Activated T-helper 17 cell treated with anti-CD3 and anti-CD28 coated beads, Interleukin-2, amount 50 U/mL, for 72 hours (primary cell): ENCODE measurements around the gene C22orf23. TPM values are rescaled to one million over a fixed set of nuclear protein-coding genes. Genes with fewer than 3 reads are reported as not detected.
A peak's percentile ranks its signal among the peaks of the same experiment; 100 is the strongest.

Experiments used
- ATAC-seq: fragments of 150-1000 bp; cut with Tn5 transposase; replicated peaks from 2 replicates; pipeline ENCODE4 v1.10.0; 2021; ENCODE audit warnings: mild to moderate bottlenecking, moderate library complexity
- H3K27ac Mint-ChIP-seq: one replicate; pipeline ENCODE4 v1.8.0; 2022; ENCODE audit warnings: mixed read lengths
- H3K27me3 Mint-ChIP-seq: one replicate; pipeline ENCODE4 v1.8.0; 2022; ENCODE audit warnings: mixed read lengths
- H3K36me3 Mint-ChIP-seq: one replicate; pipeline ENCODE4 v1.8.0; 2022; ENCODE audit warnings: low read depth, mild to moderate bottlenecking, mixed read lengths
- H3K4me1 Mint-ChIP-seq: one replicate; pipeline ENCODE4 v1.8.0; 2022; ENCODE audit warnings: mixed read lengths
- H3K4me3 Mint-ChIP-seq: one replicate; pipeline ENCODE4 v1.8.0; 2022; ENCODE audit warnings: mild to moderate bottlenecking, mixed read lengths
- H3K9me3 Mint-ChIP-seq: one replicate; pipeline ENCODE4 v1.8.0; 2022; ENCODE audit warnings: mixed read lengths
- total RNA-seq, 2 donors: library from RNA; stranded (reverse); gene quantifications; one replicate each; pipeline ENCODE4 v1.2.3, GENCODE V29; 2022

C22orf23 gene
- under 1 TPM in 1 of 2 donors, not detected in 1; 0.84 TPM for total RNA-seq

- Mint-ChIP-seq H3K4me3 (peak within 1 kb of the TSS; percentile 89), H3K27me3 (peaks cover 3% of the 10 kb centered on the region), H3K9me3 (no peaks in the 10 kb centered on the region), H3K4me1 (peaks cover 13% of the 10 kb centered on the region), H3K27ac (peak within 1 kb of the TSS; percentile 94), H3K36me3 (peaks cover 46% of the 10 kb centered on the region)
- peak; percentile 99 for ATAC-seq
Measured at GRCh38 chr22:37953437-37954179, at the start of gene C22orf23, which contains the start of gene POLR2F. C22orf23 (minus strand) TSS chr22:37953601; CDS start chr22:37953149, 452 bp downstream. POLR2F (plus strand) TSS chr22:37953699; CDS start chr22:37953788, 89 bp downstream.

- Mint-ChIP-seq H3K4me1 (no peaks in the 10 kb centered on the region), H3K27ac (no peak overlapping the region), H3K9me3 (no peaks in the 10 kb centered on the region), H3K27me3 (no peaks in the 10 kb centered on the region), H3K36me3 (no peaks in the 10 kb centered on the region), H3K4me3 (no peak overlapping the region)
- peak; percentile 78 for ATAC-seq
Measured at GRCh38 chr22:37999640-38000272, 46.4 kb upstream of the C22orf23 start.

- no peak overlapping the region for H3K4me3 Mint-ChIP-seq
- H3K27me3 Mint-ChIP-seq, result no peaks in the 10 kb centered on the region
- H3K4me1 Mint-ChIP-seq, result no peaks in the 10 kb centered on the region
- no peaks in the 10 kb centered on the region for H3K36me3 Mint-ChIP-seq
- no peak overlapping the region for H3K27ac Mint-ChIP-seq
- no peaks in the 10 kb centered on the region for H3K9me3 Mint-ChIP-seq
- ATAC-seq, result no peak
Measured at GRCh38 chr22:37999236-37999635, 45.8 kb upstream of the C22orf23 start.

- Mint-ChIP-seq H3K27me3 (no peaks in the 10 kb centered on the region), H3K4me3 (no peak overlapping the region), H3K36me3 (no peaks in the 10 kb centered on the region), H3K4me1 (no peaks in the 10 kb centered on the region), H3K27ac (no peak overlapping the region), H3K9me3 (no peaks in the 10 kb centered on the region)
- no peak for ATAC-seq
Measured at GRCh38 chr22:37998543-37998942, 45.1 kb upstream of the C22orf23 start.

- H3K27ac Mint-ChIP-seq, result peak overlapping the region; percentile 20
- no peaks in the 10 kb centered on the region for H3K4me1 Mint-ChIP-seq
- H3K9me3 Mint-ChIP-seq, result no peaks in the 10 kb centered on the region
- H3K27me3 Mint-ChIP-seq, result no peaks in the 10 kb centered on the region
- no peak overlapping the region for H3K4me3 Mint-ChIP-seq
- H3K36me3 Mint-ChIP-seq, result no peaks in the 10 kb centered on the region
- no peak for ATAC-seq
Measured at GRCh38 chr22:37996515-37997246, 43.3 kb upstream of the C22orf23 start.

GRCh38 chr22:37996079-37996478 is 42.7 kb upstream of the C22orf23 start:
- ATAC-seq, result no peak
- Mint-ChIP-seq H3K4me3 (no peak overlapping the region), H3K4me1 (no peaks in the 10 kb centered on the region), H3K9me3 (no peaks in the 10 kb centered on the region), H3K36me3 (no peaks in the 10 kb centered on the region), H3K27me3 (no peaks in the 10 kb centered on the region), H3K27ac (no peak overlapping the region)

- Mint-ChIP-seq H3K36me3 (no peaks in the 10 kb centered on the region), H3K9me3 (no peaks in the 10 kb centered on the region), H3K27me3 (no peaks in the 10 kb centered on the region), H3K27ac (no peak overlapping the region), H3K4me1 (no peaks in the 10 kb centered on the region), H3K4me3 (no peak overlapping the region)
- ATAC-seq, result no peak
Measured at GRCh38 chr22:37995460-37995859, 42.1 kb upstream of the C22orf23 start.

- H3K4me3 Mint-ChIP-seq, result no peak overlapping the region
- H3K36me3 Mint-ChIP-seq, result no peaks in the 10 kb centered on the region
- H3K27ac Mint-ChIP-seq, result no peak overlapping the region
- H3K4me1 Mint-ChIP-seq, result no peaks in the 10 kb centered on the region
- H3K27me3 Mint-ChIP-seq, result no peaks in the 10 kb centered on the region
- no peak for ATAC-seq
- H3K9me3 Mint-ChIP-seq, result no peaks in the 10 kb centered on the region
Measured at GRCh38 chr22:37994982-37995381, 41.6 kb upstream of the C22orf23 start.

- Mint-ChIP-seq H3K27me3 (no peaks in the 10 kb centered on the region), H3K4me1 (no peaks in the 10 kb centered on the region), H3K9me3 (no peaks in the 10 kb centered on the region), H3K4me3 (no peak overlapping the region), H3K36me3 (no peaks in the 10 kb centered on the region), H3K27ac (no peak overlapping the region)
- ATAC-seq, result no peak
Measured at GRCh38 chr22:37994049-37994448, 40.6 kb upstream of the C22orf23 start.

GRCh38 chr22:37991731-37992442 is 38.5 kb upstream of the C22orf23 start:
- H3K4me1 Mint-ChIP-seq, result no peaks in the 10 kb centered on the region
- H3K9me3 Mint-ChIP-seq, result no peaks in the 10 kb centered on the region
- no peak overlapping the region for H3K4me3 Mint-ChIP-seq
- no peak for ATAC-seq
- H3K27me3 Mint-ChIP-seq, result no peaks in the 10 kb centered on the region
- H3K27ac Mint-ChIP-seq, result no peak overlapping the region
- H3K36me3 Mint-ChIP-seq, result no peaks in the 10 kb centered on the region

- Mint-ChIP-seq H3K36me3 (no peaks in the 10 kb centered on the region), H3K4me1 (no peaks in the 10 kb centered on the region), H3K4me3 (no peak overlapping the region), H3K9me3 (no peaks in the 10 kb centered on the region), H3K27ac (no peak overlapping the region), H3K27me3 (no peaks in the 10 kb centered on the region)
- no peak for ATAC-seq
Measured at GRCh38 chr22:37990862-37991261, 37.5 kb upstream of the C22orf23 start.

- Mint-ChIP-seq H3K27ac (no peak overlapping the region), H3K4me3 (no peak overlapping the region), H3K27me3 (no peaks in the 10 kb centered on the region), H3K9me3 (no peaks in the 10 kb centered on the region), H3K4me1 (no peaks in the 10 kb centered on the region), H3K36me3 (no peaks in the 10 kb centered on the region)
- no peak for ATAC-seq
Measured at GRCh38 chr22:37990301-37990700, 36.9 kb upstream of the C22orf23 start.

GRCh38 chr22:37989146-37990045 is 36.0 kb upstream of the C22orf23 start:
- Mint-ChIP-seq H3K36me3 (no peaks in the 10 kb centered on the region), H3K4me3 (no peak overlapping the region), H3K27me3 (no peaks in the 10 kb centered on the region), H3K27ac (no peak overlapping the region), H3K4me1 (no peaks in the 10 kb centered on the region), H3K9me3 (no peaks in the 10 kb centered on the region)
- no peak for ATAC-seq
